Vagina (tissue), 2 donors: ENCODE data around the gene ZNF518B. TPM values are rescaled to one million over a fixed set of nuclear protein-coding genes. Genes with fewer than 3 reads are reported as not detected.
"Not testable (repeated sequence)": the region's sequence is repeated elsewhere in the genome, so short reads cannot be mapped to it uniquely, and the experiment has no call there.

Source experiments
- DNase-seq, 2 donors: peaks; one replicate each; pipeline ENCODE4 v3.0.0-alpha.2; 2017; ENCODE audit errors: extremely low spot score in 2 of 2
- H3K27ac ChIP-seq: fragments of 200-600 bp; sonication (generic); one replicate; pipeline ENCODE4 v1.5.1; 2019
- H3K27me3 ChIP-seq: fragments of 200-600 bp; sonication (generic); one replicate; pipeline ENCODE4 v1.5.1; 2019
- H3K36me3 ChIP-seq, 2 donors: fragments of 200-600 bp; sonication (generic); one replicate each; pipeline ENCODE4 v1.5.1; 2017 to 2019
- H3K4me1 ChIP-seq: fragments of 200-600 bp; sonication (generic); one replicate; pipeline ENCODE4 v1.5.1; 2019
- H3K4me3 ChIP-seq, 2 donors: fragments of 200-600 bp; sonication (generic); 1 replicate in 1 of 2; 2 replicates in 1 of 2; pipeline ENCODE4 v1.5.1; 2016 to 2019
- H3K9me3 ChIP-seq: fragments of 200-600 bp; sonication (generic); one replicate; pipeline ENCODE4 v1.5.1; 2019
- CTCF ChIP-seq, 3 experiments: fragments of 450-650 bp in 2 of 3; fragments of 200-600 bp in 1 of 3; sonication (generic) in 1 of 3; IDR thresholded peaks; one replicate each; pipeline ENCODE4 v1.5.1; 2017 to 2019; ENCODE audit warnings: antibody characterized with exemption in 3 of 3, mild to moderate bottlenecking in 2 of 3, moderate library complexity in 2 of 3
- POLR2A ChIP-seq, 2 donors: fragments of 450-650 bp; IDR thresholded peaks; one replicate each; pipeline ENCODE4 v1.6.1; 2017; ENCODE audit warnings: antibody characterized with exemption in 2 of 2, mild to moderate bottlenecking in 2 of 2, moderate library complexity in 2 of 2
- POLR2AphosphoS5 ChIP-seq, 2 donors: sonication (generic); formaldehyde crosslinking; IDR thresholded peaks; one replicate each; pipeline ENCODE4 v1.9.0; 2017; ENCODE audit warnings: antibody characterized with exemption in 2 of 2, mild to moderate bottlenecking in 2 of 2, low read depth in 1 of 2; ENCODE audit not compliant: insufficient read depth in 1 of 2
- intact Hi-C: fragments of 100-400 bp; cut with DNase I; formaldehyde crosslinking; loops from one replicate; pipeline ENCODE4 v1.15.1; 2023
- total RNA-seq: library from RNA; depleted of rRNA; stranded (reverse); fragments of >200 nt; gene quantifications from one replicate; pipeline ENCODE4 v1.2.3, GENCODE V29; 2016

ZNF518B gene
- total RNA-seq, 1 donor from 2014 or later = 38.3 TPM

GRCh38 chr4:10441512-10441911 lies 15.7 kb downstream of the ZNF518B start:
- no peaks in the 10 kb centered on the region for H3K27me3 ChIP-seq

GRCh38 chr4:10438924-10439323 lies 18.3 kb downstream of the ZNF518B start:
- H3K27ac ChIP-seq = no peak overlapping the region
- TF ChIP-seq POLR2A (IDR thresholded peaks at IDR 0.05) (no peak), CTCF (IDR thresholded peaks at IDR 0.05) (no peak), POLR2AphosphoS5 (IDR thresholded peaks at IDR 0.05; ENCODE audit: insufficient read depth in 1 of 2, low read depth in 1 of 2) (no peak)
- no peak overlapping the region for H3K4me3 ChIP-seq
- intact Hi-C loops = no loop called here
- H3K4me1 ChIP-seq = no peaks in the 10 kb centered on the region
- no peak for DNase-seq
- H3K27me3 ChIP-seq = no peaks in the 10 kb centered on the region
- H3K9me3 ChIP-seq = no peaks in the 10 kb centered on the region
- no peaks in the 10 kb centered on the region for H3K36me3 ChIP-seq

More at GRCh38 chr4:10441512-10441911, 15.7 kb downstream of the ZNF518B start:
- Histone ChIP-seq H3K9me3 (no peaks in the 10 kb centered on the region), H3K36me3 (peaks cover 0 to 20% of the 10 kb centered on the region in 2 donors), H3K4me1 (no peaks in the 10 kb centered on the region), H3K27ac (no peak overlapping the region), H3K4me3 (no peak overlapping the region)
- DNase-seq = no peak
- intact Hi-C loops = no loop called here
- TF ChIP-seq POLR2A (IDR thresholded peaks at IDR 0.05) = no peak
- TF ChIP-seq POLR2AphosphoS5 (IDR thresholded peaks at IDR 0.05; ENCODE audit: insufficient read depth in 1 of 2, low read depth in 1 of 2) = no peak
- TF ChIP-seq CTCF (IDR thresholded peaks at IDR 0.05) = no peak

GRCh38 chr4:10437735-10438134 lies 19.5 kb downstream of the ZNF518B start:
- DNase-seq = no peak
- no peaks in the 10 kb centered on the region for H3K9me3 ChIP-seq
- TF ChIP-seq POLR2A (IDR thresholded peaks at IDR 0.05) (no peak), POLR2AphosphoS5 (IDR thresholded peaks at IDR 0.05; ENCODE audit: insufficient read depth in 1 of 2, low read depth in 1 of 2) (no peak), CTCF (IDR thresholded peaks at IDR 0.05) (no peak)
- H3K4me3 ChIP-seq = no peak overlapping the region
- H3K27ac ChIP-seq = no peak overlapping the region
- H3K4me1 ChIP-seq = no peaks in the 10 kb centered on the region
- intact Hi-C loops = no loop called here
- no peaks in the 10 kb centered on the region for H3K27me3 ChIP-seq
- no peaks in the 10 kb centered on the region for H3K36me3 ChIP-seq

GRCh38 chr4:10427680-10428079 lies 29.5 kb downstream of the ZNF518B start:
- not testable (repeated sequence) for H3K27me3 ChIP-seq, H3K27ac ChIP-seq, H3K4me1 ChIP-seq

GRCh38 chr4:10421344-10422055 lies 35.7 kb downstream of the ZNF518B start:
- Histone ChIP-seq H3K27ac (no peak overlapping the region), H3K27me3 (no peaks in the 10 kb centered on the region), H3K9me3 (no peaks in the 10 kb centered on the region), H3K36me3 (no peaks in the 10 kb centered on the region), H3K4me1 (no peaks in the 10 kb centered on the region), H3K4me3 (no peak overlapping the region)
- DNase-seq = no peak
- TF ChIP-seq POLR2AphosphoS5 (IDR thresholded peaks at IDR 0.05; ENCODE audit: insufficient read depth in 1 of 2, low read depth in 1 of 2) (no peak), POLR2A (IDR thresholded peaks at IDR 0.05) (no peak), CTCF (IDR thresholded peaks at IDR 0.05) (no peak)
- intact Hi-C loops = no loop called here

More at GRCh38 chr4:10427680-10428079, 29.5 kb downstream of the ZNF518B start:
- intact Hi-C loops, DNase-seq, H3K9me3 ChIP-seq, H3K4me3 ChIP-seq, H3K36me3 ChIP-seq: not testable (repeated sequence)
